Adrenal gland (tissue), 19 donors: ENCODE measurements around the gene NPFFR2. TPM values are rescaled to one million over a fixed set of nuclear protein-coding genes. Genes with fewer than 3 reads are reported as not detected.

Experiments
- DNase-seq, 7 donors: peaks; one replicate each; pipeline ENCODE4 v3.0.0-alpha.2; 2019 to 2020
- H3K27ac ChIP-seq, 5 donors: fragments of 200-600 bp; sonication (generic) in 4 of 5; 1 replicate in 3 of 5; 2 replicates in 2 of 5; pipeline versions ENCODE4 v1.5.1 to v1.8.0; 2016 to 2020; ENCODE audit warnings: mild to moderate bottlenecking in 1 of 5
- H3K27me3 ChIP-seq: fragments of 200-600 bp; 2 replicates; pipeline ENCODE4 v1.8.0; 2021
- H3K36me3 ChIP-seq, 2 donors: fragments of 200-600 bp; replicated peaks in 1 of 2; 1 replicate in 1 of 2; 2 replicates in 1 of 2; pipeline versions ENCODE4 v1.5.1 to v1.8.0; 2018 to 2022
- H3K4me1 ChIP-seq, 2 donors: fragments of 200-600 bp; replicated peaks in 1 of 2; 1 replicate in 1 of 2; 2 replicates in 1 of 2; pipeline versions ENCODE4 v1.5.1 to v1.8.0; 2018 to 2021
- H3K4me3 ChIP-seq, 4 donors: fragments of 200-600 bp; sonication (generic) in 3 of 4; one replicate each; pipeline ENCODE4 v1.5.1; 2016 to 2018
- H3K9me3 ChIP-seq, 3 donors: fragments of 200-600 bp; sonication (generic) in 1 of 3; replicated peaks in 1 of 3; 1 replicate in 2 of 3; 2 replicates in 1 of 3; pipeline versions ENCODE4 v1.5.1 to v1.8.0; 2016 to 2021
- CTCF ChIP-seq, 6 experiments: fragments of 450-650 bp in 4 of 6; fragments of 200-600 bp in 2 of 6; sonication (generic) in 1 of 6; IDR thresholded peaks; 1 replicate in 5 of 6; 2 replicates in 1 of 6; pipeline versions ENCODE4 v1.5.1 to v1.8.0; 2016 to 2021; ENCODE audit warnings: antibody characterized with exemption in 6 of 6, mild to moderate bottlenecking in 2 of 6, moderate library complexity in 1 of 6
- POLR2A ChIP-seq, 2 donors: fragments of 450-650 bp; IDR thresholded peaks; one replicate each; pipeline ENCODE4 v1.6.1; 2017; ENCODE audit warnings: antibody characterized with exemption in 2 of 2, mild to moderate bottlenecking in 2 of 2, moderate library complexity in 1 of 2
- WGBS, 4 donors: extraction: QIAGEN DNeasy Blood & Tissue Kit in 2 of 4; methylation state at CpG; one replicate each; pipeline versions ENCODE4 v1.1.5 to v1.1.7; 2013 to 2017; 5-methylcytosine and 5-hydroxymethylcytosine counted together
- intact Hi-C, 2 donors: fragments of 100-400 bp; cut with DNase I; formaldehyde crosslinking; loops; one replicate each; pipeline versions ENCODE4 v1.14.1 to v1.15.0; 2022 to 2023
- long read RNA-seq, 10 donors: library from polyadenylated mRNA in 3 of 10; unstranded in 2 of 10; stranded (forward) in 1 of 10; transcript quantifications; one replicate each; pipeline ENCODE4 v2.0.0 and lab custom pipeline, GENCODE V29; 2021 to 2026
- polyA plus RNA-seq, 3 donors: library from polyadenylated mRNA; stranded (reverse); fragments of 200-250 nt in 2 of 3; fragments of 350-450 nt in 1 of 3; fragmentation: Illumina TruSeq in 1 of 3; extraction: RNeasy Lipid Tissue Mini Kit (QIAGEN cat#74804) in 1 of 3; gene quantifications; one replicate each; pipeline ENCODE4 v1.2.3, GENCODE V29; 2013 to 2014
- total RNA-seq, 9 donors: library from RNA; depleted of rRNA in 4 of 9; stranded (reverse); fragments of >200 nt in 4 of 9; fragments of 120-200 nt in 1 of 9; fragmentation: NEBNext Ultra II Directional in 1 of 9; extraction: Animal tissue kit (Norgen Biotek cat#: 25700) in 1 of 9; gene quantifications; one replicate each; pipeline versions ENCODE4 v1.1.0 to v1.2.4, GENCODE V29; 2013 to 2023
- donor health status: healthy with polysubstance abuse.
- donor health status: Bipolar disorder and iron deficiency.
- donor health status: DM: yes; HTN: yes; CAD: no.
- donor health status: DM: no; HTN: no; CAD: no.
- donor health status: DM: no; HTN: no; CAD: no.
- donor health status: DM: yes; HTN: yes; CAD: no.

Gene NPFFR2
- not detected for total RNA-seq
- not detected for polyA plus RNA-seq
- long read RNA-seq, donor 1: 0 reads
- long read RNA-seq, donor 2: 0 reads
- long read RNA-seq, donor 3: 0 reads
- long read RNA-seq, donor 4: 0 reads
- long read RNA-seq, donor 5: 0 reads
- long read RNA-seq, donor 6: 0 reads
- long read RNA-seq, donor 7: 0 reads
- long read RNA-seq, donor 8: 0 reads
- long read RNA-seq, donor 9: 0 reads
- long read RNA-seq, donor 10: 0 reads

DNA sequence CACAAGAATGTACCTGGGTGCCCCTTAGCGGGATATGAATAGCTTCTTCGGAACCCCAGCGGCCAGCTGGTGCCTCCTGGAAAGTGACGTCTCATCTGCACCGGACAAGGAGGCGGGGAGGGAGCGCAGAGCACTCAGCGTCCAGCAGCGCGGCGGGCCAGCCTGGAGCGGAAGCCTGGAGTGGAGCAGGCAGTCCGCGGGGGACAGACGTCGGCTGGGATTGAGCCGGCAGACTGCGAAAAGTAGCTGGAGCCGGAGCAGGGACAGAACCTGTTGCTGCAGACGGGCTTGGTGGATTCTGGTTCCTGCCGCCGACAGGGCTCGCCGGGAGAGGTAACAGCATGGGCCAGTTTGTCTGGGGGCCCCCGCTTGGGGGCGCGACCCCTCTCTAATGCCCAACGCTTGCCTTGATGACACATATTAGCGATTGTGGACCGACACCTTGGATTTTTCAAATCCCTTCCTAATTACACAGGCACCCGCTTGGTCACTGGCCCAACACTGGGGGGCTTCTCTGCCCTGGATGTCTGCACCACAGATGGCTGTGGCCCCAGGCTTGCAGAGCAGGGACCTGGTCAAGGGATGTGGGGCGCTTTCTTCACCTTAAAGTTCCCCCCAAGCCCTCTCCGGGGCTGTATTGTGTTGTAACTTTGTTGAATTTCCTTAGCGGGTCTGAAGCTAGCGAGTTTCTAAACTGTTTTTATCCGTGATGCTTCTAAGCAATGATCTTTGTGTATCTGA lies at the start of gene NPFFR2:
TSS of gene NPFFR2 (plus strand) at position 133 of the 741 bp plus-strand sequence. CDS start 96,592 bp downstream, outside the sequence.
- H3K4me3 ChIP-seq: no peak within 1 kb of the TSS
- peaks cover 7% of the 10 kb centered on the region for H3K27me3 ChIP-seq
- no peak for TF ChIP-seq CTCF (IDR thresholded peaks at IDR 0.05)
- TF ChIP-seq POLR2A (IDR thresholded peaks at IDR 0.05): no peak
- H3K27ac ChIP-seq: no peak within 1 kb of the TSS
- no peaks in the 10 kb centered on the region for H3K4me1 ChIP-seq
- no peak for DNase-seq
- H3K36me3 ChIP-seq: no peaks in the 10 kb centered on the region
- 6 to 21% (median 10%) methylated on average over 14 to 36 of the region's 36 CpGs for WGBS, 4 donors
- intact Hi-C loops: no loop called here
- H3K9me3 ChIP-seq: no peaks in the 10 kb centered on the region

- 61 to 68% (median 64%) methylated on average over 2 of the region's 2 CpGs for WGBS, 4 donors
Measured at GRCh38 chr4:71992571-71993312, 39.1 kb upstream of the NPFFR2 start.

DNA sequence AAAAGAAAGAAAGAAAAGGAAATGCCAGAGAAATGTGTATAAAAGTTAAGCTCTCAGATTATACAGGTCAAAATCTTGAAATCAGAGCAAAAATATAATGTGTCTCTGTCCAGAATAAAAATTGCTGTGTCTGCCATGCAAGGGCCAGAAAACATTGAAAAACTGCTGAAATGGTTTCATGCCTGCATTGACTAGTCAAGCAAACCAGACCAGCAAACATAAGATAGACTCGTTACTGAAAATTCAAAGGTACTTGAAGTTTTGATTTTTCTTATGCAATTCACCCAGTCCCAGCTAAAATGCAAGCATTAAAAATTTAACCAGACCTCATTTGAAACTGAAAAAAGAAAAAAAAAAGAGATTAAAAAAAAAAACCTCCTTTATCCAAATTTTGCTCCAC lies 37.2 kb upstream of the NPFFR2 start:
- no peak for TF ChIP-seq CTCF (IDR thresholded peaks at IDR 0.05)
- TF ChIP-seq POLR2A (IDR thresholded peaks at IDR 0.05): no peak
- no peaks in the 10 kb centered on the region for H3K4me1 ChIP-seq
- intact Hi-C loops: no loop called here
- no peak for DNase-seq
- H3K36me3 ChIP-seq: no peaks in the 10 kb centered on the region
- H3K27ac ChIP-seq: no peak overlapping the region
- no peak overlapping the region for H3K4me3 ChIP-seq
- WGBS, 4 donors: 79 to 86% (median 84%) methylated on average over 1 of the region's 1 CpG
- no peaks in the 10 kb centered on the region for H3K9me3 ChIP-seq
- no peaks in the 10 kb centered on the region for H3K27me3 ChIP-seq

More at GRCh38 chr4:71992571-71993312, 39.1 kb upstream of the NPFFR2 start:
- no peaks in the 10 kb centered on the region for H3K9me3 ChIP-seq
- H3K4me1 ChIP-seq: no peaks in the 10 kb centered on the region
- DNase-seq: no peak
- no peaks in the 10 kb centered on the region for H3K36me3 ChIP-seq
- intact Hi-C loops: no loop called here
- no peak overlapping the region for H3K4me3 ChIP-seq
- no peak overlapping the region for H3K27ac ChIP-seq
- H3K27me3 ChIP-seq: no peaks in the 10 kb centered on the region
- TF ChIP-seq CTCF (IDR thresholded peaks at IDR 0.05) (no peak), POLR2A (IDR thresholded peaks at IDR 0.05) (no peak)

- Histone ChIP-seq H3K27ac (no peak overlapping the region), H3K4me1 (no peaks in the 10 kb centered on the region), H3K4me3 (no peak overlapping the region), H3K9me3 (no peaks in the 10 kb centered on the region), H3K27me3 (no peaks in the 10 kb centered on the region), H3K36me3 (no peaks in the 10 kb centered on the region)
- DNase-seq: no peak
- 72 to 83% (median 79%) methylated on average over 1 of the region's 1 CpG for WGBS, 4 donors
- TF ChIP-seq CTCF (IDR thresholded peaks at IDR 0.05) (no peak), POLR2A (IDR thresholded peaks at IDR 0.05) (no peak)
- intact Hi-C loops: no loop called here
Measured at GRCh38 chr4:71995297-71995696, 36.5 kb upstream of the NPFFR2 start.
